H1 (cell line): ENCODE measurements around the gene SLC2A13. TPM values are rescaled to one million over a fixed set of nuclear protein-coding genes. Genes with fewer than 3 reads are reported as not detected.

Experiments
- CTCF ChIA-PET: fragments of 300-600 bp; sonication (Branson Sonifier 250); formaldehyde crosslinking; loops from one replicate; lab custom pipeline; 2021; ENCODE audit not compliant: partially characterized antibody; lab: Charles Lee
- POLR2A ChIA-PET: fragments of 300-600 bp; sonication (Branson Sonifier 250); formaldehyde crosslinking; loops from one replicate; lab custom pipeline; 2021; ENCODE audit warnings: inconsistent platforms; ENCODE audit not compliant: partially characterized antibody; lab: Charles Lee
- DNase-seq, 2 experiments: peaks; one replicate each; pipeline versions ENCODE4 v3.0.0 to v3.0.0-alpha.2; 2010 to 2022; ENCODE audit warnings: low spot score in 2 of 2, low read depth in 1 of 2, mixed read lengths in 1 of 2
- FAIRE-seq: peaks from 2 replicates; lab custom pipeline; 2011; peaks lifted over from hg19 to GRCh38; lab: Jason Lieb, UNC
- H2AFZ ChIP-seq: 2 replicates; pipeline ENCODE4 v1.8.1; 2012; ENCODE audit warnings: low read length, inconsistent platforms
- H2AK5ac ChIP-seq: 2 replicates; pipeline ENCODE4 v1.6.1; 2013; ENCODE audit warnings: low read depth, low read length
- H2BK120ac ChIP-seq: replicated peaks from 2 replicates; pipeline ENCODE3; 2013; ENCODE audit warnings: low read depth, low read length, inconsistent platforms
- H2BK12ac ChIP-seq: 2 replicates; pipeline ENCODE4 v1.6.1; 2013; ENCODE audit warnings: low read depth, low read length
- H2BK15ac ChIP-seq: 2 replicates; pipeline ENCODE4 v1.6.1; 2013; ENCODE audit warnings: low read length
- H2BK20ac ChIP-seq: 2 replicates; pipeline ENCODE4 v1.6.1; 2013; ENCODE audit warnings: low read length
- H2BK5ac ChIP-seq: 2 replicates; pipeline ENCODE4 v1.6.1; 2013; ENCODE audit warnings: low read depth, low read length
- H3K14ac ChIP-seq: 2 replicates; pipeline ENCODE4 v1.6.1; 2013; ENCODE audit warnings: inconsistent platforms; ENCODE audit not compliant: insufficient read length
- H3K18ac ChIP-seq: 2 replicates; pipeline ENCODE4 v1.6.1; 2013; ENCODE audit warnings: low read length; ENCODE audit errors: extremely low read depth
- H3K23ac ChIP-seq: 2 replicates; pipeline ENCODE4 v1.6.1; 2013; ENCODE audit warnings: inconsistent platforms; ENCODE audit not compliant: insufficient read length
- H3K23me2 ChIP-seq: 2 replicates; pipeline ENCODE4 v1.6.1; 2013; ENCODE audit warnings: low read depth, low read length
- H3K27ac ChIP-seq: 2 replicates; pipeline ENCODE4 v1.6.1; 2011; ENCODE audit warnings: low read depth, low read length, inconsistent platforms
- H3K27me3 ChIP-seq, 4 experiments: replicated peaks in 1 of 4; 1 replicate in 1 of 4; 2 replicates in 3 of 4; pipeline versions ENCODE4 v1.6.1 to v1.8.1; 2011 to 2013; ENCODE audit warnings: low read length in 3 of 4, mild to moderate bottlenecking in 3 of 4, inconsistent platforms in 2 of 4, mixed read lengths in 2 of 4, moderate library complexity in 1 of 4; ENCODE audit not compliant: control insufficient read depth in 3 of 4, insufficient read depth in 3 of 4; ENCODE audit errors: extremely low read depth in 1 of 4
- H3K36me3 ChIP-seq, 4 experiments: 2 replicates each; pipeline versions ENCODE4 v1.6.1 to v1.8.1; 2011 to 2013; ENCODE audit warnings: mild to moderate bottlenecking in 4 of 4, low read length in 3 of 4, moderate library complexity in 2 of 4, control low read depth in 1 of 4, inconsistent platforms in 1 of 4; ENCODE audit not compliant: insufficient read depth in 4 of 4, control insufficient read depth in 2 of 4
- H3K4ac ChIP-seq: replicated peaks from 2 replicates; pipeline ENCODE3; 2013; ENCODE audit warnings: low read length, low read depth, mixed read lengths, inconsistent platforms; ENCODE audit not compliant: insufficient read length
- H3K4me1 ChIP-seq, 4 experiments: replicated peaks in 1 of 4; 1 replicate in 1 of 4; 2 replicates in 3 of 4; pipeline versions ENCODE4 v1.6.1 to v1.8.1; 2011 to 2013; ENCODE audit warnings: low read length in 3 of 4, inconsistent platforms in 2 of 4, mixed read lengths in 1 of 4; ENCODE audit not compliant: insufficient read depth in 4 of 4, control insufficient read depth in 3 of 4
- H3K4me2 ChIP-seq, 2 experiments: 2 replicates each; pipeline versions ENCODE4 v1.6.1 to v1.8.1; 2011 to 2013; ENCODE audit warnings: low read depth in 2 of 2, low read length in 2 of 2, control low read depth in 1 of 2, inconsistent platforms in 1 of 2, mild to moderate bottlenecking in 1 of 2; ENCODE audit not compliant: insufficient read depth in 1 of 2
- H3K4me3 ChIP-seq, 4 experiments: fragments of 200-600, 300-600 bp in 1 of 4; sonication (generic), shearing (Covaris generic), sonication (Bioruptor Twin) in 1 of 4; 2 replicates each; pipeline versions ENCODE4 v1.5.1 to v1.8.1; 2011 to 2016; ENCODE audit warnings: low read length in 4 of 4, low read depth in 3 of 4, control low read depth in 2 of 4, inconsistent platforms in 2 of 4, mild to moderate bottlenecking in 2 of 4, mixed read lengths in 1 of 4, moderate library complexity in 1 of 4; ENCODE audit not compliant: insufficient read depth in 2 of 4; ENCODE audit errors: extremely low read depth in 1 of 4
- H3K56ac ChIP-seq: replicated peaks from 2 replicates; pipeline ENCODE3; 2013; ENCODE audit warnings: low read depth, mild to moderate bottlenecking, mixed read lengths, low read length, inconsistent platforms; ENCODE audit not compliant: insufficient read length
- H3K79me1 ChIP-seq: 2 replicates; pipeline ENCODE4 v1.6.1; 2013; ENCODE audit warnings: low read depth, low read length, control low read depth
- H3K79me2 ChIP-seq, 2 experiments: 2 replicates each; pipeline versions ENCODE4 v1.6.1 to v1.8.1; 2012 to 2013; ENCODE audit warnings: low read length in 2 of 2, mild to moderate bottlenecking in 2 of 2, inconsistent platforms in 1 of 2; ENCODE audit not compliant: insufficient read depth in 2 of 2, control insufficient read depth in 1 of 2
- H3K9ac ChIP-seq, 4 experiments: replicated peaks in 1 of 4; 1 replicate in 1 of 4; 2 replicates in 3 of 4; pipeline versions ENCODE4 v1.6.1 to v1.8.1; 2011 to 2013; ENCODE audit warnings: low read depth in 3 of 4, low read length in 3 of 4, control low read depth in 2 of 4, mild to moderate bottlenecking in 2 of 4, moderate library complexity in 2 of 4, inconsistent platforms in 1 of 4; ENCODE audit errors: extremely low read depth in 1 of 4
- H3K9me3 ChIP-seq, 2 experiments: 2 replicates each; pipeline versions ENCODE4 v1.6.1 to v1.8.1; 2012 to 2013; ENCODE audit warnings: mild to moderate bottlenecking in 2 of 2, moderate library complexity in 2 of 2, control low read depth in 1 of 2, inconsistent platforms in 1 of 2, low read depth in 1 of 2, low read length in 1 of 2, mixed read lengths in 1 of 2; ENCODE audit not compliant: insufficient read depth in 2 of 2
- H4K20me1 ChIP-seq, 2 experiments: replicated peaks in 1 of 2; 2 replicates each; pipeline versions ENCODE3 to v1.8.1; 2011 to 2013; ENCODE audit warnings: inconsistent platforms in 2 of 2, low read length in 2 of 2, mild to moderate bottlenecking in 1 of 2; ENCODE audit not compliant: insufficient read depth in 2 of 2, control insufficient read depth in 1 of 2
- H4K5ac ChIP-seq: 2 replicates; pipeline ENCODE4 v1.6.1; 2013; ENCODE audit warnings: low read length, low read depth, mixed read lengths, inconsistent platforms; ENCODE audit not compliant: insufficient read length
- H4K8ac ChIP-seq: 2 replicates; pipeline ENCODE4 v1.8.0; 2013; ENCODE audit warnings: mild to moderate bottlenecking, moderate library complexity, low read length, inconsistent platforms; ENCODE audit not compliant: insufficient read depth; ENCODE audit errors: extremely low read depth
- H4K91ac ChIP-seq: replicated peaks from 2 replicates; pipeline ENCODE3; 2013; ENCODE audit warnings: low read length, mixed read lengths, inconsistent platforms; ENCODE audit not compliant: insufficient read length
- GTF2F1 ChIP-seq: IDR thresholded peaks from 2 replicates; pipeline ENCODE4 v1.6.1; 2012; ENCODE audit warnings: low read depth, low read length, improper control_type of control experiment, borderline replicate concordance
- KDM4A ChIP-seq: IDR thresholded peaks from one replicate; pipeline ENCODE4 v1.7.1; 2012; ENCODE audit warnings: low read depth, mild to moderate bottlenecking, moderate library complexity, low read length, inconsistent platforms; ENCODE audit not compliant: severe bottlenecking
- RFX5 ChIP-seq: IDR thresholded peaks from 2 replicates; pipeline ENCODE4 v1.6.1; 2011; ENCODE audit warnings: low read depth, low read length, improper control_type of control experiment, borderline replicate concordance
- SRF ChIP-seq: IDR thresholded peaks from 2 replicates; pipeline ENCODE4 v1.6.1; 2011; ENCODE audit warnings: mild to moderate bottlenecking, low read depth, low read length, moderate library complexity
- SUZ12 ChIP-seq: fragments of 200-600 bp; sonication (generic); IDR thresholded peaks from 2 replicates; pipeline ENCODE4 v1.6.1; 2012; ENCODE audit warnings: mild to moderate bottlenecking, inconsistent platforms, low read length, moderate library complexity, mixed read lengths
- TBP ChIP-seq: IDR thresholded peaks from 2 replicates; pipeline ENCODE4 v1.6.1; 2011; ENCODE audit warnings: low read depth, low read length, improper control_type of control experiment
- WGBS, 2 experiments: shearing (Covaris generic) in 1 of 2; methylation state at CpG; one replicate each; pipeline versions ENCODE4 v1.1.6 to v1.1.7; 2013 to 2015; ENCODE audit warnings: low lambda C conversion rate in 2 of 2, mixed read lengths in 2 of 2, inconsistent platforms in 1 of 2, low coverage in 1 of 2, missing lambda C conversion rate in 1 of 2; ENCODE audit not compliant: insufficient replicate concordance in 2 of 2, insufficient coverage in 1 of 2, insufficient read length in 1 of 2; ENCODE audit errors: extremely low coverage in 1 of 2, missing lambda C conversion rate in 1 of 2; 5-methylcytosine and 5-hydroxymethylcytosine counted together
- polyA plus RNA-seq, 7 experiments: library from polyadenylated mRNA; depleted of rRNA in 3 of 7; stranded (reverse) in 5 of 7; unstranded in 2 of 7; fragments of >200 nt in 5 of 7; fragments of 200-250 nt in 2 of 7; gene quantifications; 1 replicate in 5 of 7; 2 replicates in 1 of 7; 4 replicates in 1 of 7; pipeline versions ENCODE4 v1.2.1 to v1.2.3, GENCODE V29; 2011 to 2013; ENCODE audit warnings: missing spikeins in 2 of 7, mixed read lengths in 2 of 7
- total RNA-seq: library from RNA; stranded (reverse); fragmentation: NEBNext Ultra II Directional; extraction: Animal tissue kit (Norgen Biotek cat#: 25700); gene quantifications from 2 replicates; pipeline ENCODE4 v1.2.1, GENCODE V29; 2021

Gene SLC2A13
- total and polyA plus RNA-seq, 2 of the 8 experiments (the other 6 are each of a cell fraction or from before 2014, with no cell fraction given) = 2.8 to 9.6 TPM

DNA sequence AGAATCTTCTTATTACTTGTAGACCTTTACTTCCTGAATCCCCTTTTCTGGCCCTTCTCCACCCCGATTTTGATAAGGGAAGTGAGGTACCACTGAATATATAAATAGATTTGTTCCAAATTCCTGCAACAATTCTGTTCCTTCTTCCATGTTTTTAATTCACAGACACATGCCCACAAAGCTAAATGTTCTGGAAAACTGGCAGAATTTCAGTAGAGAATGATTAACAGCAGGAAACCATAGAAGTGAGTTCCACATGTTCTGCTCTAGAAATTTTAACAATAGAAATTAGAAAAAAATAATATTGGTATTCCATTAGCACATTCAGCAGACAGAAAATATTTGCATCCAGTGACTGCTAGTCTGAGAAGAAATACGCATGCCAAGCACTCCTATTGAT lies 139.6 kb downstream of the SLC2A13 start:
- Histone ChIP-seq H4K91ac (no peak overlapping the region), H2AK5ac (no peak overlapping the region), H3K18ac (no peak overlapping the region), H3K4ac (no peak overlapping the region), H3K4me1 (no peaks in the 10 kb centered on the region), H2BK12ac (no peak overlapping the region), H4K5ac (no peak overlapping the region), H3K23ac (no peak overlapping the region), H3K79me1 (no peaks in the 10 kb centered on the region), H3K79me2 (no peaks in the 10 kb centered on the region), H3K27ac (no peak overlapping the region), H2BK20ac (no peak overlapping the region), H4K8ac (no peak overlapping the region), H2BK5ac (no peak overlapping the region), H2BK120ac (no peak overlapping the region), H3K27me3 (no peaks in the 10 kb centered on the region), H2BK15ac (no peak overlapping the region), H3K9ac (no peak overlapping the region), H2AFZ (no peak overlapping the region), H3K4me2 (no peak overlapping the region), H3K56ac (no peak overlapping the region), H3K14ac (no peak overlapping the region), H3K4me3 (no peak overlapping the region), H3K23me2 (no peaks in the 10 kb centered on the region), H3K36me3 (no peaks in the 10 kb centered on the region), H4K20me1 (no peaks in the 10 kb centered on the region), H3K9me3 (no peaks in the 10 kb centered on the region)
- POLR2A ChIA-PET = no interaction called here
- CTCF ChIA-PET = interaction anchor here (1.0 kb wide), 1 partner anchor 25 kb away, joined by 3 read pairs; no protein-coding TSS in a partner anchor
- FAIRE-seq (no peak), DNase-seq (no peak)
- WGBS, 2 experiments = 89% methylated on average over 2 of the region's 2 CpGs; no CpG with 5 or more reads in 1 of the 2 experiments
- TF ChIP-seq SRF (no peak), SUZ12 (no peak), RFX5 (no peak), KDM4A (no peak), TBP (no peak), GTF2F1 (no peak)
